HEK293 (cell line): ENCODE results near the gene CCDC85C.

Experiments used
- CTCF ChIA-PET: fragments of 350-600 bp; formaldehyde crosslinking; extraction: SDS; loops from one replicate; lab custom pipeline; 2021; ENCODE audit warnings: antibody characterized with exemption; lab: Yijun Ruan, JAX
- POLR2A ChIA-PET: fragments of 300-600 bp; formaldehyde crosslinking; extraction: SDS; loops from one replicate; lab custom pipeline; 2020; ENCODE audit warnings: antibody characterized with exemption, inconsistent platforms; lab: Yijun Ruan, JAX
- H3K27ac ChIP-seq: fragments of 200-500 bp; sonication (Bioruptor generic); 2 replicates; pipeline ENCODE4 v1.5.1; 2014; ENCODE audit warnings: low read depth, low read length, control low read depth, inconsistent platforms; ENCODE audit errors: extremely low read depth
- H3K36me3 ChIP-seq, 2 experiments: fragments of 200-500 bp in 1 of 2; sonication (Bioruptor generic) in 1 of 2; 1 replicate in 1 of 2; 2 replicates in 1 of 2; pipeline ENCODE4 v1.5.1; 2014 to 2017; ENCODE audit warnings: inconsistent platforms in 2 of 2, low read length in 2 of 2; ENCODE audit not compliant: control insufficient read depth in 2 of 2, insufficient read depth in 1 of 2
- H3K4me1 ChIP-seq: fragments of 200-500 bp; sonication (Bioruptor generic); 2 replicates; pipeline ENCODE4 v1.5.1; 2014; ENCODE audit warnings: mild to moderate bottlenecking, low read length, inconsistent platforms; ENCODE audit not compliant: control insufficient read depth, insufficient read depth
- H3K4me3 ChIP-seq: 2 replicates; pipeline ENCODE4 v1.5.1; 2011; ENCODE audit warnings: low read depth, mild to moderate bottlenecking, control low read depth, low read length, moderate library complexity
- H3K9me3 ChIP-seq: fragments of 200-500 bp; sonication (Bioruptor generic); 2 replicates; pipeline ENCODE4 v1.5.1; 2014; ENCODE audit warnings: low read depth, low read length, inconsistent platforms; ENCODE audit not compliant: control insufficient read depth, insufficient read depth
- GLIS1 ChIP-seq: fragments of 450-650 bp; formaldehyde crosslinking; IDR thresholded peaks from 2 replicates; pipeline ENCODE4 v1.5.1; 2016; ENCODE audit warnings: missing biosample characterization, missing genetic modification characterization
- KLF1 ChIP-seq: fragments of 450-650 bp; formaldehyde crosslinking; IDR thresholded peaks from 2 replicates; pipeline ENCODE4 v1.5.1; 2016; ENCODE audit warnings: missing biosample characterization, missing genetic modification characterization
- KLF10 ChIP-seq: fragments of 450-650 bp; IDR thresholded peaks from 2 replicates; pipeline ENCODE4 v1.5.1; 2018; ENCODE audit warnings: missing biosample characterization, mild to moderate bottlenecking, missing genetic modification characterization
- KLF7 ChIP-seq: fragments of 450-650 bp; formaldehyde crosslinking; IDR thresholded peaks from 2 replicates; pipeline ENCODE4 v1.5.1; 2016; ENCODE audit warnings: missing biosample characterization, missing genetic modification characterization, borderline replicate concordance
- TCF7L2 ChIP-seq: IDR thresholded peaks from 2 replicates; pipeline ENCODE4 v1.6.1; 2011; ENCODE audit warnings: low read depth, mild to moderate bottlenecking, inconsistent platforms, low read length, moderate library complexity, borderline replicate concordance
- ZBTB11 ChIP-seq: fragments of 450-650 bp; formaldehyde crosslinking; conservative IDR thresholded peaks from 2 replicates; pipeline ENCODE4 v1.5.1; 2016; ENCODE audit warnings: low read depth, missing biosample characterization, missing genetic modification characterization
- ZBTB20 ChIP-seq: fragments of 450-650 bp; formaldehyde crosslinking; IDR thresholded peaks from 2 replicates; pipeline ENCODE4 v1.5.1; 2016; ENCODE audit warnings: missing biosample characterization, missing genetic modification characterization
- ZBTB48 ChIP-seq: fragments of 450-650 bp; formaldehyde crosslinking; IDR thresholded peaks from 2 replicates; pipeline ENCODE4 v1.5.1; 2016; ENCODE audit warnings: missing biosample characterization, missing genetic modification characterization
- ZIC2 ChIP-seq: fragments of 450-650 bp; formaldehyde crosslinking; IDR thresholded peaks from 2 replicates; pipeline ENCODE4 v1.5.1; 2016; ENCODE audit warnings: missing biosample characterization, missing genetic modification characterization
- ZNF114 ChIP-seq: fragments of 450-650 bp; formaldehyde crosslinking; IDR thresholded peaks from 2 replicates; pipeline ENCODE4 v1.5.0; 2017; ENCODE audit warnings: missing biosample characterization, missing genetic modification characterization
- ZNF121 ChIP-seq: fragments of 450-650 bp; formaldehyde crosslinking; IDR thresholded peaks from 2 replicates; pipeline ENCODE4 v1.5.1; 2016; ENCODE audit warnings: missing biosample characterization, missing genetic modification characterization
- ZNF175 ChIP-seq: fragments of 450-650 bp; formaldehyde crosslinking; IDR thresholded peaks from 2 replicates; pipeline ENCODE4 v1.5.1; 2016; ENCODE audit warnings: missing biosample characterization, missing genetic modification characterization
- ZNF23 ChIP-seq: fragments of 450-650 bp; formaldehyde crosslinking; IDR thresholded peaks from 2 replicates; pipeline ENCODE4 v1.5.1; 2016; ENCODE audit warnings: missing biosample characterization, missing genetic modification characterization, borderline replicate concordance
- ZNF335 ChIP-seq: fragments of 450-650 bp; formaldehyde crosslinking; conservative IDR thresholded peaks from 2 replicates; pipeline ENCODE4 v1.5.1; 2016; ENCODE audit warnings: missing biosample characterization, missing genetic modification characterization
- ZNF416 ChIP-seq: fragments of 450-650 bp; formaldehyde crosslinking; IDR thresholded peaks from 2 replicates; pipeline ENCODE4 v1.5.1; 2016; ENCODE audit warnings: missing biosample characterization, missing genetic modification characterization
- ZNF423 ChIP-seq: fragments of 450-650 bp; formaldehyde crosslinking; IDR thresholded peaks from 2 replicates; pipeline ENCODE4 v1.5.1; 2016; ENCODE audit warnings: missing biosample characterization, missing genetic modification characterization
- ZNF426 ChIP-seq: fragments of 450-650 bp; formaldehyde crosslinking; IDR thresholded peaks from 2 replicates; pipeline ENCODE4 v1.5.1; 2017; ENCODE audit warnings: missing biosample characterization, missing genetic modification characterization, mild to moderate bottlenecking, inconsistent platforms, moderate library complexity
- ZNF510 ChIP-seq: fragments of 450-650 bp; formaldehyde crosslinking; IDR thresholded peaks from 2 replicates; pipeline ENCODE4 v1.5.1; 2018; ENCODE audit warnings: mild to moderate bottlenecking, missing genetic modification characterization, missing biosample characterization; ENCODE audit not compliant: insufficient replicate concordance
- ZNF555 ChIP-seq: fragments of 450-650 bp; formaldehyde crosslinking; conservative IDR thresholded peaks from 2 replicates; pipeline ENCODE4 v1.5.1; 2017; ENCODE audit warnings: missing biosample characterization, mild to moderate bottlenecking, missing genetic modification characterization, inconsistent platforms
- ZNF561 ChIP-seq: fragments of 450-650 bp; IDR thresholded peaks from 2 replicates; pipeline ENCODE4 v1.5.1; 2018; ENCODE audit warnings: missing biosample characterization, missing genetic modification characterization, borderline replicate concordance
- TF ChIP-seq, protein P1 (sequence below): fragments of 450-650 bp; IDR thresholded peaks from 2 replicates; pipeline ENCODE4 v1.5.1; 2018; ENCODE audit warnings: missing biosample characterization, mild to moderate bottlenecking, missing genetic modification characterization
- TF ChIP-seq, protein P2 (sequence below): fragments of 450-650 bp; formaldehyde crosslinking; IDR thresholded peaks from 2 replicates; pipeline ENCODE4 v1.5.1; 2016; ENCODE audit warnings: missing biosample characterization, missing genetic modification characterization

Gene CCDC85C

DNA sequence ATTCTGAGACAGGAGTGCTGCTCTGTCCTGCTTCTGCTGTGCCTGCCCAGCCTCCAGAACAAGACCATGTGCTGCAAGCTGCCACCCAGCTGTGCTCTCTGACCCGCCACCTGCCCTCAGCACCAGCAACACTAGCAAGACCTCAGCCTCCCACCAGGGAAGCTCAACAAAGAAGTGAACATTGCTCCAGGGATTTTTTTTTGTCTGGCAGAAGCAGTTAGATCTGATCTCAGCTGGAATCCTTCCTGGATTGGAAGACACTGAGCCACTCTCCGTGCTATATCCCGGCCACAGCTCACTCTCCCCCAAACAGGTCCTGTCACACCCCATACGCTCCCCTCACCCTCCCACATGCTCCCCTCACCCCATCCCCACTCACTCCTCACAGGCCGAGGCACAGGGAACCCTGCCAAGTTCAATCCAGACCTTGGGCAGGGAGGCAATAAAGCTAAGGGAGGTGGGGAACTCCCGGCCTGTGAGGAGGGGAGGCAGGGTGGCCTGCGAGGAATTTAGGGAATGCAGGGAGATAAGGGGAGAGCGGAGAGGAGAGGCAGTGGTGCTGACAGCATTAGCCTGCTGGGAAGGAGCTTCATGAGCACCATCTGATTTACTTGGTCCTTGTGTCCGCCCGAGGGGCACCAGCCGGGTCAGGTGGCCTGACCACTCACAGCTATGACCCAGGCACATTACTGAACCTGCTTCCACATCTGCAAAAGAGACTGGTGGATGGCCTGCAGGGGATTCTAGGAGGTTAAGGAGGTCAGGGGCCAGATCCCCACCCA is 29.7 kb downstream of the CCDC85C start (continued):
- no peak; the same call in 1 of the 2 replicates for TF ChIP-seq KLF7 (tag by site-specific recombination)
- TF ChIP-seq, protein P1, sequence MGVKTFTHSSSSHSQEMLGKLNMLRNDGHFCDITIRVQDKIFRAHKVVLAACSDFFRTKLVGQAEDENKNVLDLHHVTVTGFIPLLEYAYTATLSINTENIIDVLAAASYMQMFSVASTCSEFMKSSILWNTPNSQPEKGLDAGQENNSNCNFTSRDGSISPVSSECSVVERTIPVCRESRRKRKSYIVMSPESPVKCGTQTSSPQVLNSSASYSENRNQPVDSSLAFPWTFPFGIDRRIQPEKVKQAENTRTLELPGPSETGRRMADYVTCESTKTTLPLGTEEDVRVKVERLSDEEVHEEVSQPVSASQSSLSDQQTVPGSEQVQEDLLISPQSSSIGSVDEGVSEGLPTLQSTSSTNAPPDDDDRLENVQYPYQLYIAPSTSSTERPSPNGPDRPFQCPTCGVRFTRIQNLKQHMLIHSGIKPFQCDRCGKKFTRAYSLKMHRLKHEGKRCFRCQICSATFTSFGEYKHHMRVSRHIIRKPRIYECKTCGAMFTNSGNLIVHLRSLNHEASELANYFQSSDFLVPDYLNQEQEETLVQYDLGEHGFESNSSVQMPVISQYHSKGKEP (tag by site-specific recombination) = no peak
- TF ChIP-seq, protein P2, sequence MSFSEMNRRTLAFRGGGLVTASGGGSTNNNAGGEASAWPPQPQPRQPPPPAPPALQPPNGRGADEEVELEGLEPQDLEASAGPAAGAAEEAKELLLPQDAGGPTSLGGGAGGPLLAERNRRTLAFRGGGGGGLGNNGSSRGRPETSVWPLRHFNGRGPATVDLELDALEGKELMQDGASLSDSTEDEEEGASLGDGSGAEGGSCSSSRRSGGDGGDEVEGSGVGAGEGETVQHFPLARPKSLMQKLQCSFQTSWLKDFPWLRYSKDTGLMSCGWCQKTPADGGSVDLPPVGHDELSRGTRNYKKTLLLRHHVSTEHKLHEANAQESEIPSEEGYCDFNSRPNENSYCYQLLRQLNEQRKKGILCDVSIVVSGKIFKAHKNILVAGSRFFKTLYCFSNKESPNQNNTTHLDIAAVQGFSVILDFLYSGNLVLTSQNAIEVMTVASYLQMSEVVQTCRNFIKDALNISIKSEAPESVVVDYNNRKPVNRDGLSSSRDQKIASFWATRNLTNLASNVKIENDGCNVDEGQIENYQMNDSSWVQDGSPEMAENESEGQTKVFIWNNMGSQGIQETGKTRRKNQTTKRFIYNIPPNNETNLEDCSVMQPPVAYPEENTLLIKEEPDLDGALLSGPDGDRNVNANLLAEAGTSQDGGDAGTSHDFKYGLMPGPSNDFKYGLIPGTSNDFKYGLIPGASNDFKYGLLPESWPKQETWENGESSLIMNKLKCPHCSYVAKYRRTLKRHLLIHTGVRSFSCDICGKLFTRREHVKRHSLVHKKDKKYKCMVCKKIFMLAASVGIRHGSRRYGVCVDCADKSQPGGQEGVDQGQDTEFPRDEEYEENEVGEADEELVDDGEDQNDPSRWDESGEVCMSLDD = no peak
- TF ChIP-seq ZNF416 (tag by site-specific recombination) = no peak

- Histone ChIP-seq H3K4me3 (no peak overlapping the region), H3K4me1 (peaks cover 66% of the 10 kb centered on the region), H3K36me3 (no peaks in the 10 kb centered on the region), H3K9me3 (no peaks in the 10 kb centered on the region), H3K27ac (peak overlapping the region; percentile 38; the same call in 1 of the 2 replicates)
- TF ChIP-seq ZNF23 (tag by site-specific recombination) (no peak), KLF10 (tag by site-specific recombination) (no peak), ZNF426 (tag by site-specific recombination) (no peak), ZNF121 (peak; percentile 81; the same call in 1 of the 2 replicates), TCF7L2 (no peak)
- TF ChIP-seq, protein P1 (tag by site-specific recombination) = 0 out of 2 replicates have a peak, but pooled peaks have one; percentile 20
- ChIA-PET CTCF (interaction anchor here (0.6 to 3.1 kb wide), 4 partner anchors 9 to 157 kb away, joined by 3 to 12 read pairs (median 4); no protein-coding TSS in a partner anchor), POLR2A (interaction anchor here (1.1 to 1.4 kb wide), 5 partner anchors 9 to 93 kb away, joined by 3 to 20 read pairs (median 3); partner anchors contain the start of genes CCDC85C and SETD3)
These were observed 30.4 kb downstream of the CCDC85C start for GRCh38 chr14:99573436-99574098.

DNA sequence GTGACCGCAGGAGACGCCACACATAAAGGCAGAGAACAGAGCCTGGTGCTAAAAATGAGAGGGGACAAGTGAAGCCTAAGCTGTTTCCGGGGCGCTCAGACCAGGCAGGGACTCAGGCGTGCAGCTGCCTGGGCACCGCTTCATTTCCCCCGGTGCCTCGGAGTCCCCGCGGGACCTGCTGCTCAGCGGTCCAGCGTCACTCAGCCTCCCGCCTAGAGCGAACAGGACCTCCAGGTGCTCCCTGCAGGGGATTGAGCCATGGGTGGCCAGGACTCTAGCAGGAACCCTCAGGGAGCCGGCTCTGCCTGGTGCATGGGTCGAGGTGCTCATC is 31.0 kb downstream of the CCDC85C start:
- H3K27ac ChIP-seq = no peak overlapping the region; the same call in 1 of the 2 replicates
- H3K9me3 ChIP-seq = no peaks in the 10 kb centered on the region
- ChIA-PET POLR2A (interaction anchor here (1.2 kb wide), 1 partner anchor 92 kb away, joined by 3 read pairs; the partner anchor contains the start of gene SETD3), CTCF (interaction anchor here (0.5 to 3.1 kb wide), 4 partner anchors 10 to 158 kb away, joined by 3 to 12 read pairs (median 3); no protein-coding TSS in a partner anchor)
- H3K36me3 ChIP-seq = no peaks in the 10 kb centered on the region
- peaks cover 66% of the 10 kb centered on the region for H3K4me1 ChIP-seq
- H3K4me3 ChIP-seq = no peak overlapping the region
- TF ChIP-seq KLF1 (no peak), ZBTB11 (tag by site-specific recombination) (no peak), ZNF335 (tag by site-specific recombination) (no peak), ZBTB20 (peak; percentile 86), GLIS1 (tag by site-specific recombination) (peak; percentile 99), ZNF423 (tag by site-specific recombination) (peak; percentile 75), ZNF561 (tag by site-specific recombination) (no peak), ZNF175 (tag by site-specific recombination) (no peak), ZBTB48 (tag by site-specific recombination) (peak; percentile 67), ZNF555 (no peak), ZNF510 (tag by site-specific recombination) (no peak), ZIC2 (tag by site-specific recombination) (peak; percentile 95), ZNF114 (tag by site-specific recombination) (no peak)
